Right ventricle myocardium inferior (tissue), 1 donor: ENCODE data around the gene PFKL. TPM values are rescaled to one million over a fixed set of nuclear protein-coding genes. Genes with fewer than 3 reads are reported as not detected.

Experiments
- ATAC-seq: fragments of 200-7000 bp; cut with Tn5 transposase; one replicate; pipeline ENCODE4 v1.9.1; 2020; ENCODE audit warnings: mild to moderate bottlenecking, moderate library complexity
- DNase-seq: peaks from one replicate; pipeline ENCODE4 v3.0.0; 2021; ENCODE audit errors: missing footprints
- intact Hi-C: fragments of 100-400 bp; cut with DNase I; formaldehyde crosslinking; loops from one replicate; pipeline ENCODE4 v1.11.0; 2022
- long read RNA-seq: library from polyadenylated mRNA; unstranded; transcript quantifications from one replicate; pipeline ENCODE4 v2.0.0, GENCODE V29; 2021
- total RNA-seq: library from RNA; stranded (reverse); fragmentation: NEBNext Ultra II Directional; extraction: Animal tissue kit (Norgen Biotek cat#: 25700); gene quantifications from one replicate; pipeline ENCODE4 v1.2.1, GENCODE V29; 2021
- donor health status: DM: no; HTN: yes; CAD: no; lungs with severe emphysema.

The PFKL gene
- total RNA-seq: 52.5 TPM
- long read RNA-seq, transcript PFKL-201 (22 exons, 2,912 nt): major isoform, 84 of 154 reads
- long read RNA-seq, partial matches to known transcripts: 26 of 154 reads
- long read RNA-seq, other reads (novel, unspliced or antisense): 41 of 154 reads

DNA sequence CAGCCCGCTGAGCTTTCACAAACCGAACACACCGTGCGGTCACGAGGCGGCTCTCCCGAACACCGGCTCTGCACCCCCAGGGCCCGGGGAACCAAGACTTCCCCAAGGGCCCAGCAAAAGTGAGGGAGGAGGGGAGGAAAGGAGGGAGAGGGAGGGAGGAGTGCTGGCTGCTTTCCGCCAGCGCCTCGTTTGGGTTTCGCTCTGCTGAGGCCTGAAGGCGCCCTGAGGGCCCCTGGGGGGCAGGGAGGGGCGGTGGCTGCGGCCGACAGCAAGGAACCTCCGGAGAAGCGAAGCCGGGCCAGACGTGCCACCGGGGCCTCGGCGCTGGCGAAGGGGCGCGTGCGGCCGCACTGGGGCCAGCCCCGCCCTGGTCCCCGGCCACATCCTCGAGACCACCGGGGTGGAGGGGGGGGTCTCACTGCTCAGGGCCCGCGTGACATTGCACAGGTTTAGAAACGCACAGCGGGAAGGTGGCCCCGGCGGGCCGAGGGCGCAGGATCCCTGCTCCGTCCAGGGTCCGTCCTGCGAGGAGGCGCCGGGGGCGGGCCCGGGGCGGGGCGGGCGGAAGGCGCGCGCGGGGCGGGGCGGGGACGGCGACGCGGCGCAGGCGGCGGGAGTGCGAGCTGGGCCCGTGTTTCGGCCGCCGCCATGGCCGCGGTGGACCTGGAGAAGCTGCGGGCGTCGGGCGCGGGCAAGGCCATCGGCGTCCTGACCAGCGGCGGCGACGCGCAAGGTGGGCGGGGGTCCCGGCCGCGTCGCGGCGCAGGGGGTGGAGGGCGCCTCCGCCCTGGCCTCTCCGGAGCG lies at the start of gene PFKL:
PFKL (plus strand) TSS at position 596 of the 804 bp plus-strand sequence; CDS start at position 649, 53 bp downstream.
- intact Hi-C loops: no loop called here
- ATAC-seq: peak; percentile 57
- peak; percentile 90 for DNase-seq

DNA sequence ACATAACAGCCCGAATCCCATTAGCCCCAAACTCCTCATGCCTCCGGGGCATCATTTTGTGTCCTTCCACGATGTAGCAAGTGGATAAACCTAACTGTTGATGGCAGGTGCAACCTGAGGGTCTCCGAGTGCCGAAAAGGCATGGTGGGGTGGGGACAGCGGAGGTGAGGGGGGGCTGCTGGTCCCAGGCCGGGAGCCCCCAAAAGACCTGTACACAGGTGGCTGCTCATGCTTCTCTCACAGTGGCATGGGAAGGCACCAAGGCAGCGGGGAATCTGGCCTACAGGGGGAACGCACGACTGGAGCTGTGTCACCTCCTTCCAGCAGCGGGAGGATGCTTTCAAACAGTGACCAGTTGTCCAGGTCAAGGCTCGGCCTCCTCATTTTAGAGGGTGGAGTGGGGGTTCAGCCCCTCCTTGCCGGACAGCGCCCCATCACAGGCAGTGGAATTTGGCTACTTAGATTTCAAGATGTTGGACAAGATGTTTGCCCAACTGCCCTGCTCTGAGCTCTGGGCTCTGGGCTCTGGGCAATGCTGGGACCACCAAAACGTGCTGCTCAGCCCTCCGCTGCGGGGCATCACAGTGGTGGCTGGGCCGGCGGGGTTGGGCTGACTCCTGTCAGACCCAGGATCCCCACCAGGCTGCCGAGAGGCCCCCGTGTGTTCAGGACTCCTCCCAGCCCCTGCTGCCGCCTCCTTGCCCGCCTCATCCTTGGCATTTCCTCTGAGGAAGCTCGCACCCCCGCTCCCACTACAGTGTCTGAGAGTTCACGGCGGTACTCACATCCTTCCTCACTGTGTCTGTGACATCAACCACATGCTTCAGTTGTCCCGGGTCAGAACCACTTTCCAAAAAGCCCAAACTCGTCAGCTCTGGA lies 45.8 kb upstream of the PFKL start:
- ATAC-seq (no peak), DNase-seq (no peak)
- intact Hi-C loops: no loop called here

DNA sequence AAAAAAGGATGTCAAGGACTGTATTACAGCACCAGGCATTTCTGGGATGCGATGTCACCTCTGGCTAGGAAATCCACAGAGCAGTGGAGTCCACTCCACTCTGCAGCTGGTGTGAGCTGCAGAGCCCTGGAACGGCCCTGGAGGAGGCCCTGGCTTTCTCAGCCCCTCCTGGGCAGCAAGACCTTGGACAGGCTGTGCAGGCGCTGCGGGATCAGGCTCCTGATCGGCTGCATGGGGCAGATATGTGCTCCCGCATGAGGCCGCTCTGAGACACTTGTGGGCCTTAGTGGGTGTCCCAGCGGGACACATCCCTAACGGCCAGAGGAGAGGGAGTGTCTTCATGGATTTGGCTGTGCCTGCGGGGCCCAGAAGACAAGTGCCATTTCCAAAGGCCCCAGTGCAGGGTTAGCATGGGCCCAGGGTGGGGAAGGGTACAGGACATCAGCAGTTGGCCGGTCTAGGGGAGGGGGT lies 44.3 kb upstream of the PFKL start:
- DNase-seq (no peak), ATAC-seq (peak; percentile 43)
- intact Hi-C loops: no loop called here

DNA sequence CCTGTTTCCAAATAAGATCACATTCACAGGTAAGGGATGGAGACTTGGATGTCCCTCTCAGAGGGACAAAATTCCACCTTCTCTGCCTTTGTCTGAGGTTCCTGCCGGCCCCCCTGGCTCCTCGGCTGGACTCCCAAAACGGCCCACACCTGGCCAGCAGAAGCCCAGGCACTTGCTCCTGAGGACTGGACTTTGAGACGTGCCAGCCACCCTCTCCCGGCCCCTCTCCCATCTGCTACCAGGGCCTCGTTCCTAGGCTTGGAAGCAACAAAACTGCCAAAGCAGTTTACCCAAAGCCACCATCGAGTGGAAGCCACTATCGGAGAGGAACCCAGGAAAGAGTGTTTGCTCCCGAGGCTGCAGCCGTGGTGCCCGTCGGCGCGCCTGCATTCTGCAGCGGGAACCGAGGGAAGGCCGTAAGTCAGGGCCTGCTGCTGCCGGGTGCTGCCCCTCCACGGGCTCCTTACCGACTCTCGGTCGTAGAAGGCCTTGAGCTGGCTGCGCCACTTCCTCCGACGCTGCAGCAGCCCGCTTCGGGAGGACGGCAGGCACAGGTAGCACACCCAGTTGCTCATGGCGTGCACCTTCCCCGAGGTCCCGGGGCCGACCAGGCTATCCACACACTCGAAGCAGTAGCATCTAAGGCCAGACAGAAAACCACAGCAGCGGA lies 41.7 kb upstream of the PFKL start:
- intact Hi-C loops: no loop called here
- DNase-seq: no peak
- ATAC-seq: no peak

DNA sequence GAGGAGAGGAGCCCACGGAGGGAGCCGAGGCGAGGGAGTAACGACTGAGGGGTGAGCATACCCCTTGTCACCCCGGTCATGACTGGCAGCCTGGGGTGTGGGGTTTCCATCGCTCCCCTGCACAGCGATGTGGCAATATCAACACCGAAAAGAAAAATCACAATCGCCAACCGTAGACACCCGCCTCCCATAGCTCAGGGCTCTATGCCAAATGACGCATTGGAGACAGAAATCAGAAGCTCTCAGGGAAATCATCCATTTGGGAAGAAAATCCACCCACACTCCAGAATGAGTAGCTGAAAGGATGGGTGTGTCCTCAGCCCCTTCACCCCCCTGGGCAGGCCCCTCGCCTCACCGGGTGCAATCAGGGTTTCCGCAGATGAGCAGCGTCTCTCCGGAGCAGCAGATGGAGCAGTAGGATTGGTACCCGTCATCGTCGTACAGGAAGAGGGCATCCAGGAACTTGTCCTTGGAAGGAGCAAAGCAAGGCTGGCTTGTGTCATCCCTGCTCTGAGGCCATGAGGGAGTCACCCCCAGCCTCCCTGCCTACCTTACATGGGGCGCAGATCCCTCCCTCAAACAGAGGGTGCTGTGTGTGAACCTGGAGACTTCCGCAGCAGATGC lies 40.7 kb upstream of the PFKL start:
- intact Hi-C loops: no loop called here
- ATAC-seq (no peak), DNase-seq (no peak)

DNA sequence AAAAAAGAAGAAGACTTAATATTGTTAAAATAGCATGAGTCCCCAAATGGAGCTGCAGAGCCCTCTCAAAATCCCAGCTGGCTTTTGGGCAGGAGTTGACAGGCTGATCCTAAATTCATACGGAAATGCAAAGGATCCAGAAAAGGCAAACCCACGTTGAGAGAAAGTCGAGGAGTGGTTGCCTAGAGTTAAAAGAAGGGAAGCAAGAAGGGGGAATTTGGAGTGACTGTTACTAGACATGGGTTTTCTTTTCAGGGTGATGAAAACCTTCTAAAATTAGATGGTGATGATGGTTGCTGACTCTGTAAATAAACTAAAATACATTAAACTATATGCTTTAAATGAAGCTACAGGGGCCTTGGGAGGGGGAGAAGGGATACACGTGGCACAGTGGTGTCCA lies 39.8 kb upstream of the PFKL start:
- DNase-seq (no peak), ATAC-seq (no peak)
- intact Hi-C loops: no loop called here

DNA sequence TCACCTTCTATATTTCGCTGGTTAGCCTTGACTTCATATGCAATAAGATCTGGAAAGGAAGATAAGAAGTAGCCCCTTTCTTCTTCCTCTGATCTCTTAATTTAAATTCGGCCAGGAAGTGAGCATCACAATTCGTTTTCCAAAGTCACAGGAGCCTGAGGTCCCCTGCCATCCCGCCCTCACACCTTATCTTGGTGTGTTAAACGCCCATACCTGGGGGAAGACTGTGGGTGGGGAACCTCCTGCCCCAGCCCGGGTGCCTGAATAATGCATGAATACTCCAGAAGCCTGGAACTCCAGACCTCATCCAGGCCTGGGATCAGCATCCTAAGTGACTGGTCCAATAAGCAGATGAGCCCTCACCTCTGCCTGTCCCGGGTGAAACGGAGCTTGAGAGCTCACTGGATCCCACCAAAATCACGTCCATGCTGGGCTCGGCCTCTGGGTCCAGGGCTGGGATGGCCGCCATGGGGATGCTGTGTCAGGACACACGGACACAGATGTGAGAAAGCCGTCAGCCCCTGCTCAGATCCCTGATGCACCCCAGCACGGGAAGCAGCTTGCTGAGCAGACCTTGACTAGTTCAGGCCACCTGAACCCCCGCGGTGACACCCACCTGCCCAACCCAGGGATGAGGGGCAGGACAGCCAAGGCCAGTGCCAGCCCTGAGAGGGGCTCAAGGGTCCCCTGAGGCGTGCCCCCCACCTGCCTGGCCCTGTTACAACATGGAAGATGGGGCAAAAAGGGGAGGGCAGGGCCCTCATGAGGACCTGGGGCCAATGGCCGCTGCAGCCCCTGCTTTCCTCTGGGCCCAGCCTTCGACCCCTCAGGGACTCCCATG lies 38.8 kb upstream of the PFKL start:
- no peak for DNase-seq
- intact Hi-C loops: no loop called here
- ATAC-seq: no peak

DNA sequence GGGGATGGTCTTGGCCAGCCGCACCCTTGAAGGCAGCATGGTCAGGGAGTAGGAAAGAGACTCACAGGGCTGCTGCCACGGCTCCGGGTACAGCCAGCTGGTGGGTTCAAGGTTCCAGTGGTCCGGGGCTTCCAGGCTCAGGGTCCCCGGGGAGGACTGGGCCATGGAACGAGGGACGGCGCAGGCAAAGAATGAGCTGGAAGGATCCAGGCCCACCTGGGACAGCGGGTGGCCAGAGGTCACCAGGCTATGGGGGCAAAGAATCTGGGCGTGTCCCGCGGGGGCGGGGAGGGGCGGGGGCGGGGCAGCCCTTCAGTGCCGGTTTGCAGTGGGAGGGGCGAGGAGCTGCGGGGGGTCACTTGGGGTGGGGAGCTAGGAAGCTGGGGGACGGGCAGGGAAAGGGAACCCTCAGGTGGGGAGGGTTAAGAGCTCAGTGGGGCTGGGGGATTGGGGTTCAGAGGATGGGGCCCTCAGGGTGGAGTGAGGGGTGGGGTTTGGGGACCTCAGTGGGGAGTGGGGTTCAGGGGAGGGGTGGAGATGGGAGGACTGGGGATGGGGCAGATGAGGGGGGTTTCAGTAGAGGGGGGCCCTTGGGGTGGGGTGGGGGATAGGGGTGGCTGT lies 38.1 kb upstream of the PFKL start, which contains the start of gene DNMT3L:
DNMT3L (minus strand) TSS at position 223 of the 621 bp plus-strand sequence. CDS start 638 bp downstream, outside the sequence.
- intact Hi-C loops: no loop called here
- no peak for DNase-seq
- no peak for ATAC-seq

DNA sequence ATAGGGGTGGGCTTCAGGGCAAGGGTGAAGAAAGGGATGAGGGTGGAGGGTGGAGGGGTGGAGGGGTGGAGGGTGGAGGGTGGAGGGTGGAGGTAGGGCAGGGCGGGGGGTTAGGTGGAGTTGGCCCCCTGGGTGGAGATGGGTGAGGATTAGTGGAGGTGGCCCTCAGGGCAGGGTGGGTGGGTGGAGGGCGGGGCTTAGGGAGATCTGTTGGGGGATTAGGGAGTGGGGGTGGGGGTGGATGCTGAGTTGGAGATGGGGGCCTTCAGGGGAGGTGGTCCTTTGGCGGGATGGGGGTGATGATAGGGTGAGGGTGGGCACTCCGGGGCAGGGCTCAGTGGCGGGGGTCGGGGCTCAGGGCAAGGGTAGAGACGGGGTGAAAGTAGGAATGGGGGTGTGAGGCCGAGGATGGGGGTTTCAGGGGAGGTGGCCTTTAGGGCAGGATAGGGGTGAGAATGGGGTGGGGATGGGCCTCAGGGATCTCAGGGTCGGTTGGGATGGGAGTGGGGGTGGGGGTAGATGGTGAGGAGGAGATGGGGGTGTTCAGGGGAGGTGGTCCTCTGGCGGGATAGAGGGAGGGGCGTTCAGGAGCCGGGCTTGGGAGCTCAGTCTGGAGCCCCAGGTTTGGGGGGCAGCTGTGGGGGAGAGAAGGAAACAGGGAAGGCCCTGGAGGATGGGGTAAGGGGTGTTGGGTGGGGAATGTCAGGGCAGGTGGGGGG lies 37.4 kb upstream of the PFKL start:
- no peak for DNase-seq
- no peak for ATAC-seq
- intact Hi-C loops: no loop called here

DNA sequence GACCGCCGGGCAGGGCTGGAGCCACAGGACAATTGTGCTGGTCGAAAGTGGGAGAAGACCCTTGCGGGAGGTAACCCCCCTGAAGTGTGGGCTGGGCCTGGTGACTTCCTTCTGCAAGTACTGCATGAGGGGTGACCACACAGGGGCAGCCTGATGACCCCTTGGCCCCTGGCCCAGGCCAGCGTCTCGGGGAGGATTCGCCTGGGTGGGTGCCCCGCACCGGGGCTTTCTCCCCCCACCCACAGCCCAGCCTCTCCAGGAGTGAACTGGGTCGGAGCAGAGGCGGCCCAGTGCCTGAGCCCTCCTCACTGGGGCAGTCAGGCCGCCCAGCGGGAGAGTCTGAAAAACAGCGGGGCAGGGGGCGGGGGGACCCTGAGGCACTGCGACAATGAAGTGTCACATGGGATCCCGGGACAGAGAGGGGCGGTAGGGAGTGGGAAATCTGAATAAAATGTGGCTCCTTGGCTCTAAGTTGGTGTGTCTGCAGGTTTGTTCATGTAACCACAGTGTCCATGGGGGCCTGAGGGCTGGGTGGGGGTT lies 36.6 kb upstream of the PFKL start:
- intact Hi-C loops: no loop called here
- peak; percentile 60 for DNase-seq
- ATAC-seq: no peak

DNA sequence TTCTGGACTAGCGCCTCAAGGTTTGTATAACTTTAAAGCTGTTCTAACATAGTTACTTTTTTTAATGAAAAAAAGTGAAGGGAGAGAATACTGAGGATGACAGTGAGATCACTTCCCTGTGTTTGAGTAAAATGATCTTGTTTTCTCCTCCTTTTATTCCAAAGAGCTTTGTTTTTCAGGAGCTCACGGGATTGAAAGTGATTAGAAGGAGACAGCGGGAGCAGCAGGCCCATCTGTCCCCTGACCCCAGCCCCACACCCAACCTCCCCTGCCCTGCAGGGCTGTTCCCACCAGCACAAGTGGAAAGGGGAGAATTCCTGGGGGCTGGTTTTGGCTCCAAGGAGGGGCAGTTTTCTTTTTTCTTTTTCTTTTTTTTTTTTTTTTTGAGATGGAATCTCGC lies 36.1 kb upstream of the PFKL start:
- intact Hi-C loops: no loop called here
- DNase-seq (no peak), ATAC-seq (no peak)

DNA sequence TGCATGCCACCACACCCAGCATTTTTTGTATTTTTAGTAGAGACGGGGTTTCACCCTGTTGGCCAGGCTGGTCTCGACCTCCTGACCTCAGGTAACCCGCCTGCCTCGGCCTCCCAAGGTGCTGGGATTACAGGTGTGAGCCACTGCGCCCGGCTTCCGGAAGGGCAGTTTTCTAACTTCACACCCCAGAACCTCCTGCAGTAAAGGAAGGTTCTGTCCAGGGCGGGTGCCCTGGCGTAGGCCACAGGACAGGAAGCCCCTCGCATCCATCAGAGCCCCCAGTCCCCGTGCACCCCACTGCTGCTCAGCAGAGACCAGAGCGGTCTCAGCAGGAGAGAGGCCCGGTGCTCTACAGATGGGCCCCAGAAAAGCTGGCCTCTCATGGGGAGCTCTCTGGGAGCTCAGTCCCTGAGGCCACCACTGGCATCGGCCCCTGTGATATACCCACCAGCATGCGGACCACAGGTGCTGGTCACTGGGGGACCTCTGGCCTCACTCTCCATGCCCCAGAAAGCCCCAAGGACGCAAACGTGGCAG lies 34.1 kb upstream of the PFKL start:
- ATAC-seq (no peak), DNase-seq (no peak)
- intact Hi-C loops: no loop called here

DNA sequence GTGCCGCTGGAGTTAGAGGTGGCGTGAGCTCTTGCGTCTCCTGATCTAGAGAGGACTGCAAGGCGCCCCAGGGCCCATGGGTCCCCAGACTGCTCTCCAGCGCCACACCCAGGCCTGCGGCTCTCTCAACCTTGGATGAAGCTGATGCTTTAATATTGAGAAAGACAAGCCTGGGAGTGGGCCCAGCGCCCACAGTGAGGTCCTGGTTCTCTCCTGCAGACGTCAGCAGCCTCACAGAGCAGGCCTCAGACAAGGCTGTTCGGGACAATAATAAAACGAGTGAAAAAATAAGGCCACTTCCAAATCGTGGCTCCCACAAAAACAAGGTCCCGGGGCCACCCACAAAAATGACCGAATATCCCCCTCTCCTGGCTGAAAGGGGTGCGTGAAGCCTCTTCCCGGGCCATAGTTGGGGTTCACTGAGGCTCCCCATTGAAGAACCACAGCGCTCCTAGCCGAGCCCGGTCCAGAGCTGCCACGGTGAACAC lies 32.2 kb upstream of the PFKL start:
- ATAC-seq (peak; percentile 57), DNase-seq (peak; percentile 65)
- intact Hi-C loops: no loop called here

DNA sequence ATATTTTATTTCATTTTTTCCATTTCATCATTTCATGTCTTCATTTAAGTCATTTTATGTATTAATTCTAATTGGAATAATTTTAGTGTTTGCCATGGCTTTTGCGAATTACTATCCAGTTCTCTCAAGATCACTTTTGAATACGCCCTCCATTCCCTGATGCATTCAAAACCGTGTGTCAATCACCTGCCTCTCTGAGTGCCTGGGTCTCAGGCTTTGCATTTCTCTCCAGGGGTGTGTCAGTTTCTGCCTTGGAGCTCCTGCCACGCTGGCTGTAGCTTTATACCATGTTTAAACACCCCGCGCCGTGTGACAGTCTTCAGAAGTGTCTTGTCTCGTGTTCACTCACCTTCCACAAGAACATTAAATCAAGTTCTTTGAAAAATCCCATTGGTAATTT lies 30.8 kb upstream of the PFKL start:
- intact Hi-C loops: no loop called here
- DNase-seq (no peak), ATAC-seq (no peak)

DNA sequence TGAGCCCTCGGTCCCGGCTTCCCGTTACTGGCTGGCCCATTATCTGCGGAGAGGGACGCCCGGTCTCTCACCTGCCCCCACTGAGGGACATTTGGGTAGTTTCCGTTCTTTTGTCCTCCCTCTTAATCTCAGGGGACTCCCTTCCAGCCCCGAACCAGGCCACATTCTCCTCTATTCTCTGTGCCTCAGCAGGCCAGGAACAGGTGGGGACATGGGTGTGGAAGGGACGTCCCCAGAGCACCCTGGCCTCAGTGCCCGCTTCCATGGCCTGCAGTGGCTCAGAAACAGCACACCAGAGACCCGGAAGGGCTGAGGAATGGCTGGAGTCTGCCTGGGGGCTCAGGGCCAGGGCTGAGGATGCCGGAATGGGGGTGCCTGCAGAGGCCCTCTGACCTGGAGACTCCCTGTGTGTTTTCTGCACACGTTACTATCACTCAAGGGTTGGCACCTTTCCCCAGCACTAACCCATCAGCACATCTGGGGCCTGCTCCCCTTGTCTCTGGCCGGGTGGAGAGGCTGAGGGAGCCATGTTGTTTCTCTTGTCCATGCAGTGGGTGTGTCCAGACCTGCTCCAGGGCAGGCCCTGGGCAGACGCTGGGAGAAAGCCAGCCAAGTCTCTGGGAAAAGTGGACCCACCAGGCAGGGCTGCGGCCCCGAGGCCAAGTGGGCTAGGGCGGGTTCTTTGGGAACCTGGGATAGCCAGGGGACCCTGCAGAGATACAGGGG lies 28.1 kb upstream of the PFKL start:
- intact Hi-C loops: no loop called here
- DNase-seq (no peak), ATAC-seq (peak; percentile 10)
